D341Med (cell line): ENCODE data around the gene CRK.
"Not testable (repeated sequence)": the region's sequence is repeated elsewhere in the genome, so short reads cannot be mapped to it uniquely, and the experiment has no call there.

Source experiments
- DNase-seq: peaks from one replicate; pipeline ENCODE4 v3.0.0; 2012; ENCODE audit warnings: low spot score

CRK gene

GRCh38 chr17:1387490-1388227 lies 68.4 kb downstream of the CRK start:
- DNase-seq = not testable (repeated sequence)

GRCh38 chr17:1386675-1387190 lies 69.3 kb downstream of the CRK start:
- DNase-seq = not testable (repeated sequence)

- DNase-seq = no peak
Measured at GRCh38 chr17:1386265-1386664, 69.8 kb downstream of the CRK start.

GRCh38 chr17:1385861-1386260 lies 70.2 kb downstream of the CRK start:
- DNase-seq = no peak

- no peak for DNase-seq
Measured at GRCh38 chr17:1384905-1385435, 71.1 kb downstream of the CRK start.

GRCh38 chr17:1379930-1380313 lies 76.1 kb downstream of the CRK start:
- DNase-seq = no peak

- no peak for DNase-seq
Measured at GRCh38 chr17:1379208-1379929, 76.7 kb downstream of the CRK start.

GRCh38 chr17:1378476-1378860 lies 77.6 kb downstream of the CRK start:
- DNase-seq = not testable (repeated sequence)

GRCh38 chr17:1377334-1377733 lies 78.7 kb downstream of the CRK start:
- no peak for DNase-seq

- no peak for DNase-seq
Measured at GRCh38 chr17:1376061-1376460, 80.0 kb downstream of the CRK start.

- DNase-seq = no peak
Measured at GRCh38 chr17:1375615-1376014, 80.4 kb downstream of the CRK start.

- no peak for DNase-seq
Measured at GRCh38 chr17:1374431-1375177, 81.4 kb downstream of the CRK start.

- DNase-seq = no peak
Measured at GRCh38 chr17:1373707-1374237, 82.3 kb downstream of the CRK start.

- no peak for DNase-seq
Measured at GRCh38 chr17:1372618-1373017, 83.4 kb downstream of the CRK start.

- no peak for DNase-seq
Measured at GRCh38 chr17:1371893-1372590, 84.0 kb downstream of the CRK start.
